Measurements from ENCODE around the gene NOP53. TPM values are rescaled to one million over a fixed set of nuclear protein-coding genes. Genes with fewer than 3 reads are reported as not detected.
A peak's percentile ranks its signal among the peaks of the same experiment; 100 is the strongest.

Gene NOP53
- total and polyA plus RNA-seq, 2 of the 8 experiments (the other 6 are each of a cell fraction or from before 2014, with no cell fraction given): 107 to 245 TPM

- TF ChIP-seq CREB1 (IDR thresholded peaks at IDR 0.05) (peak; percentile 59), EP300 (IDR thresholded peaks at IDR 0.05; ENCODE audit: borderline replicate concordance in 1 of 2, low read depth in 2 of 2, low read length in 2 of 2) (peak in 1 of 2 experiments; percentile 40; a peak in 1 of 3 replicates), NANOG (IDR thresholded peaks at IDR 0.05; ENCODE audit: insufficient read depth, low read depth, low read length, poor library complexity, severe bottlenecking) (no peak), YY1 (IDR thresholded peaks at IDR 0.05; ENCODE audit: low read depth, low read length) (peak; percentile 78; the same call in 1 of the 2 replicates), HDAC2 (IDR thresholded peaks at IDR 0.05; ENCODE audit: borderline replicate concordance in 1 of 2, low read depth in 2 of 2, low read length in 2 of 2) (peak in 1 of 2 experiments; percentile 93; a peak in 2 of 4 replicates), ASH2L (IDR thresholded peaks at IDR 0.05; ENCODE audit: low read length) (peak; percentile 31), SP1 (IDR thresholded peaks at IDR 0.05; ENCODE audit: low read depth, low read length) (0 out of 2 replicates have a peak, but pooled peaks have one; percentile 56), TAF7 (optimal IDR thresholded peaks at IDR 0.05; ENCODE audit: borderline replicate concordance, low read depth, low read length) (no peak), GABPA (IDR thresholded peaks at IDR 0.05; ENCODE audit: borderline replicate concordance, insufficient read depth, low read length) (peak; percentile 64; the same call in 1 of the 2 replicates), CBX8 (IDR thresholded peaks at IDR 0.05; ENCODE audit: borderline replicate concordance, low read depth, low read length) (no peak), ATF2 (IDR thresholded peaks at IDR 0.05; ENCODE audit: low read length) (no peak), EGR1 (IDR thresholded peaks at IDR 0.05; ENCODE audit: borderline replicate concordance, low read depth, low read length) (no peak), KDM5A (IDR thresholded peaks at IDR 0.05; ENCODE audit: low read length) (no peak), CEBPB (IDR thresholded peaks at IDR 0.05; ENCODE audit: low read depth, low read length) (0 out of 2 replicates have a peak, but pooled peaks have one; percentile 11), RAD21 (IDR thresholded peaks at IDR 0.05 in 1 of 2, conservative IDR thresholded peaks at IDR 0.05 in 1 of 2; ENCODE audit: low read depth in 2 of 2, low read length in 2 of 2) (peak; percentile 90 to 91), TBP (IDR thresholded peaks at IDR 0.05; ENCODE audit: low read depth, low read length) (peak; percentile 51; the same call in 1 of the 2 replicates), CHD2 (IDR thresholded peaks at IDR 0.05; ENCODE audit: low read length) (no peak; the same call in 1 of the 2 replicates), E2F6 (IDR thresholded peaks at IDR 0.05) (no peak), KDM1A (IDR thresholded peaks at IDR 0.05; ENCODE audit: borderline replicate concordance, low read length) (peak; percentile 98), MAFK (IDR thresholded peaks at IDR 0.05; ENCODE audit: low read depth, low read length) (no peak)
These were observed 38.0 kb upstream of the NOP53 start (continued) for GRCh38 chr19:47707135-47707925.
